Stomach smooth muscle (tissue), 2 donors: ENCODE data around the gene RUNX3.

Experiments
- H3K27ac ChIP-seq: one replicate; pipeline ENCODE4 v1.7.0; 2013; ENCODE audit warnings: mild to moderate bottlenecking, low read length, inconsistent platforms
- H3K27me3 ChIP-seq, 2 donors: one replicate each; pipeline ENCODE4 v1.7.0; 2013; ENCODE audit warnings: low read length in 2 of 2; ENCODE audit not compliant: insufficient read depth in 2 of 2, control insufficient read depth in 1 of 2
- H3K36me3 ChIP-seq, 2 donors: one replicate each; pipeline ENCODE4 v1.7.0; 2013; ENCODE audit warnings: low read length in 2 of 2; ENCODE audit not compliant: control insufficient read depth in 2 of 2, insufficient read depth in 2 of 2
- H3K4me1 ChIP-seq: one replicate; pipeline ENCODE4 v1.7.0; 2013; ENCODE audit warnings: low read length; ENCODE audit not compliant: control insufficient read depth, insufficient read depth
- H3K4me3 ChIP-seq, 2 donors: one replicate each; pipeline ENCODE4 v1.7.0; 2013; ENCODE audit warnings: low read length in 2 of 2
- H3K9ac ChIP-seq, 2 donors: one replicate each; pipeline ENCODE4 v1.7.0; 2013; ENCODE audit warnings: low read length in 2 of 2, mild to moderate bottlenecking in 1 of 2
- H3K9me3 ChIP-seq, 2 donors: one replicate each; pipeline ENCODE4 v1.7.0; 2013; ENCODE audit warnings: low read length in 2 of 2; ENCODE audit not compliant: control insufficient read depth in 2 of 2
- donor health status: healthy.
- donor health status: Pancreatic carcinoma.

Gene RUNX3

DNA sequence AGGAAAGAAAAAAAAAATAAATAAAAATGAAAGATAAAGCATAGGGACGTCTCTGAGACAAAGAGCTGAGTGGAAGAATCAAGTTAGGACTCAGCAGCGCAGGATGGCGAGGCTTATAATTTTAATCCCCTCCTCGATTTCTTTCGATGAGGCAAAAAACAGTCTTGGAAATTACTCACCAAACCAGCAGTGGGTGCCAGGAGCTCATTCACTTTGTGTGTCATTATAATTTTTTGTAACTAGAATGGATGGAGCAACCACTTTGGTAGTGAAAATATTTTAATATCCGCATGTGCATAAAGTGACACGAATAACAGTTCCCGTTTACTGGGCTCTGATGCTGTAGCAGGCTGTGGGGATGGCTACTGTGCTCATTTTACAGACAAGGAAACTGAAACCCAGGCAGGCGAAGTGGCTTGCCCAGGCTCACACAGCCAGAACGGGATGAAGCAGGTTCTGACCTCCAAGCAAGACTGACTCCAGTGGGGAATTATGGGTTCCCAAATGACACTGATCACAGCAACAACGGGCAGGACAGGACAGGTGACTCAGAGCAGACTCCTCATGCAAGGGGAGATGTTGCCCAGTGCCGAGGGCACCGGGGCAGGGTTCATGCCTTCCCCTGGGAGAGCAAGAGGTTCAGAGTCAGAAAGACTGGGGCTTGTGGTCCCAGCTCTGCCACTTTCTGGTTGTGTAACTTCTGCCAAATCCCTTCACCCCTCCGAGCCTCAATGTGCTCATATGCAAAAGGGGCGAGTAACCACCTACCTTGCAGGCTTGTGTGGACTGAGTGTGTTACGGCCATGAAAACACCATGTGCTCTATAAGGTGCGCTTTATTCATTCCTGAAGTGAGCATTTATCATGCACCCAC is 63.6 kb downstream of the RUNX3 start:
- Histone ChIP-seq H3K9me3 (no peaks in the 10 kb centered on the region), H3K4me3 (no peak overlapping the region), H3K9ac (no peak overlapping the region), H3K27ac (no peak overlapping the region), H3K36me3 (no peaks in the 10 kb centered on the region), H3K27me3 (peaks cover 26 to 33% of the 10 kb centered on the region in 2 donors), H3K4me1 (peaks cover 2% of the 10 kb centered on the region)

DNA sequence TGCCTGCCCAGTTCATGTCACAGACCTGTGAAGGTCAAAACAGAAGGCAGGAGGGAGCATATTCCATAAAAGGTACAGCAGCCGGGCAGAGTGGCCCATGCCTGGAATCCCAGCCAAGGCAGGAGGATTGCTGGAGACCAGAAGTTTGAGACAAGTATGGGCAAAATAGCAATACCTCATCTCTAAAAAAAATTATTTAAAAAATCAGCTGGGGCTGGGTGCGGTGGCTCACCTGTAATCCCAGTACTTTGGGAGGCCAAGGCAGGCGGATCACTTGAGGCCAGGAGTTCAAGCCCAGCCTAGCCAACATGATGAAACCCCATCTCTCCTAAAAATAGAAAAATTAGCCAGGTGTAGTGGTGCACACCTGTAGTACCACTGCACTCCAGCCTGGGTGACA is 64.5 kb downstream of the RUNX3 start:
- Histone ChIP-seq H3K9me3 (no peaks in the 10 kb centered on the region), H3K27me3 (peaks cover 32 to 35% of the 10 kb centered on the region in 2 donors), H3K4me3 (no peak overlapping the region)

GRCh38 chr1:24865168-24865567 is 64.9 kb downstream of the RUNX3 start:
- Histone ChIP-seq H3K4me1 (peaks cover 2% of the 10 kb centered on the region), H3K4me3 (no peak overlapping the region), H3K9ac (no peak overlapping the region), H3K27ac (no peak overlapping the region), H3K36me3 (no peaks in the 10 kb centered on the region), H3K9me3 (no peaks in the 10 kb centered on the region), H3K27me3 (peaks cover 33 to 35% of the 10 kb centered on the region in 2 donors)

More for the DNA sequence above, 64.5 kb downstream of the RUNX3 start:
- Histone ChIP-seq H3K9ac (no peak overlapping the region), H3K36me3 (no peaks in the 10 kb centered on the region), H3K4me1 (peaks cover 2% of the 10 kb centered on the region), H3K27ac (no peak overlapping the region)

GRCh38 chr1:24864370-24864777 is 65.7 kb downstream of the RUNX3 start:
- H3K27me3 ChIP-seq = peaks cover 33 to 35% of the 10 kb centered on the region in 2 donors

GRCh38 chr1:24862775-24863483 is 67.1 kb downstream of the RUNX3 start:
- peaks cover 2% of the 10 kb centered on the region for H3K4me1 ChIP-seq
- H3K9me3 ChIP-seq = no peaks in the 10 kb centered on the region
- no peaks in the 10 kb centered on the region for H3K36me3 ChIP-seq
- no peak overlapping the region for H3K9ac ChIP-seq
- no peak overlapping the region for H3K27ac ChIP-seq
- H3K4me3 ChIP-seq = no peak overlapping the region
- H3K27me3 ChIP-seq = peaks cover 27 to 28% of the 10 kb centered on the region in 2 donors

More at GRCh38 chr1:24864370-24864777, 65.7 kb downstream of the RUNX3 start:
- Histone ChIP-seq H3K4me1 (peaks cover 2% of the 10 kb centered on the region), H3K9ac (no peak overlapping the region), H3K27ac (no peak overlapping the region), H3K4me3 (no peak overlapping the region), H3K36me3 (no peaks in the 10 kb centered on the region), H3K9me3 (no peaks in the 10 kb centered on the region)

DNA sequence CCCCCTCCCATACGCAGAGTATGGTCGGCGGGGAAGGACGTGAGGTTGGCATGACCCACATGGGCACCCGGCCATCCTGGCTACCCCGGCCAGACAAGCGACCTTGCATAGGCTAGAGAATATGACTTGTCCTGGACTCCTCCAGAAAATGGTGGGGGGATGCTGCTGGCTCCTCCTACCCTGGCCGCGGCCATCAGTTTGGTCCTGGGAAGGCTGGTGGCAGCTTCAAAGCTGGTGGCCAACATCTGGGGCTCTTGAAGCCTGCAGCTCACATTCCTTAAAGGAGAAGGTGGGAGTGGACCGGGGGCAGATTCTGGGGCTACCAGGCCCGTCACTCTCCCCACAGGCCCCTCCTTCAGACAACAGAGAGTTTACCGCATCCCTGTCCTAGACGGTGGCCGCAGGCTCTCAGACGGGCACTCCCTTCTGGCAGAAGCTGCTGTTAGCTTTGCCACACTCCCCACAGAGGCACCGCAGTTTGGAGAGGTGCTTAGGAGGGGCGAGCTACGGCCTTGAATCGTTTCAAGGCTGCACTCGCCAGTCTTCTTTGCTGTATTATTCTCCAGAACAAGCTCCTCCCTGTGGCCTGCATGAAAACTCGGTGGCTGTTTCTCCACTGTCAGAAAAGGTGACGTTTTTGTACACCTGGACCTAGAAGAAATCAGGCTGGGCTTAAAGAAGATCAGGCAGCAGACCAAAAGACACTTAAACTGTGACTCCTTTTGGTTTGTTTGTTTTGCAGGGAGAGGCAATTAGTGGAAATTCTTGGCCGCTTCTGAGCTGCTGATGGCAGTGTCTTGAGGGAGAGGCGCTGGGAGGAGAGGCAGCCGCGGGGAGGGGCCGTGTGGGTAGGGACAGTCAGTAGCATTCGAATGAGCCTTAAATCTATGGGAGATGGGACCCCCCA is 68.0 kb downstream of the RUNX3 start:
- Histone ChIP-seq H3K9me3 (no peaks in the 10 kb centered on the region), H3K36me3 (no peaks in the 10 kb centered on the region), H3K9ac (no peak overlapping the region), H3K27ac (no peak overlapping the region), H3K4me1 (peaks cover 2% of the 10 kb centered on the region), H3K27me3 (peaks cover 22 to 26% of the 10 kb centered on the region in 2 donors), H3K4me3 (no peak overlapping the region)

- Histone ChIP-seq H3K36me3 (no peaks in the 10 kb centered on the region), H3K27me3 (peaks cover 14 to 18% of the 10 kb centered on the region in 2 donors), H3K4me3 (no peak overlapping the region), H3K27ac (no peak overlapping the region), H3K9me3 (no peaks in the 10 kb centered on the region), H3K4me1 (peaks cover 2% of the 10 kb centered on the region), H3K9ac (no peak overlapping the region)
Measured at GRCh38 chr1:24860841-24861240, 69.2 kb downstream of the RUNX3 start.

DNA sequence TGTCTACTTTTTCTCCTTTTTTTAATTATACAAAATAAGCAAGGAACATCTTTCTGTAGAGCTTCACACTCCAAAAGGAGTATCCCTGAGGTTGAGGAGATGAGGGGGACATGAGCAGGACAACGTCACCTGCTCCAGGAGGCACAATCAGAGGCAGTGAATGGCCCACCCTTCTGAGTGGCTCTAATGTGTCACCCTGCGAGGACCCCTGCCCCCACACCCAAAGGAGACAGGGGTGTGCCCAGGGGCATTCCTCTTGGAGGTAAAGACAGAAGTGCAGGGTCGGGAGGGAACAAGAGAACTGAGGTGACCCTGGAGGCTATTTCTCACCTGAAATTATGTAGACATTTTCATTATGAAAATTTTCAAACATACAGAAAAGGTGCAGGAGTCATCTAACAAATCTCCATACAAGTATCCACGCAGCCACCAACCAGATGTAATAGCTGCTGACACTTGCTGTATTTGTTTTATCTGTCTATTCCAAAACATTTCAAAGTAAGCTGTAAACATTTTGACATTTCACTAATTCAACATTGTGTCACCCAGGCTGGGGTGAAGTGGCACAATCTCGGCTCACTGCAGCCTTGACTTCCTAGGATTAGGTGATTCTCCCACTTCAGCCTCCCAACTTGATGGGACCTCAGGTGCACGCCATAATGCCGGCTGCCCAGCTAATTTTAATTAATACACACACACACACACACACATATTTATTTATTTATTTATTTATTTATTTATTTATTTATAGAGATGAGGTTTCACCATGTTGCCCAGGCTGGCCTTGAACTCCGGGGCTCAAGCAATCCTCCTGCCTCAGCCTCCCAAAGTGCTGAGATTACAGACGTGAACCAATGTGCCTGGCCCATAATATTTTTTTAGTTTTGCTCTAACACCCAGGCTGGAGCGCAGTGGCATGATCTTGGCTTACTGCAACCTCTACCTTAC is 70.7 kb downstream of the RUNX3 start:
- Histone ChIP-seq H3K27me3 (peaks cover 13 to 18% of the 10 kb centered on the region in 2 donors), H3K27ac (no peak overlapping the region), H3K9ac (no peak overlapping the region), H3K36me3 (no peaks in the 10 kb centered on the region), H3K4me3 (no peak overlapping the region), H3K4me1 (peaks cover 2% of the 10 kb centered on the region), H3K9me3 (no peaks in the 10 kb centered on the region)

DNA sequence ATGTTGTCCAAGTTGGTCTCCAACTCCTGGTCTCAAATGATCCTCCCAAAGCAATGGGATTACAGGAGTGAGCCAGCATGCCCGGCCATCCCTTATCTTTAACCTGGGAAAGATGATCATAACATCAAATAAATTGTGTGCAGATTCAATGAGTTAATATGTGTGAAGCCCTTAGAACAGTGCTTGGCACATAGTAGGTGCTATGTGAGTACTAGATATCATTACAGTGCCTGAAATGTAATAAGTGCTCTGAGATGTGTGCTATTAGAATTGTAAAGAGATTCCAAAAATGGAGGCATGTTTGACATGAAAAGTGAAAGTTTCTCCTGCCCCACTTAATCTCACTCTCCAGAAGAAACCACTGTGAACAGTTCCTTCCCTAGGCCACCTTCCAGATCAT is 71.8 kb downstream of the RUNX3 start:
- no peak overlapping the region for H3K27ac ChIP-seq
- H3K36me3 ChIP-seq = no peaks in the 10 kb centered on the region
- H3K9me3 ChIP-seq = no peaks in the 10 kb centered on the region
- H3K27me3 ChIP-seq = peaks cover 13 to 18% of the 10 kb centered on the region in 2 donors
- peaks cover 2% of the 10 kb centered on the region for H3K4me1 ChIP-seq
- H3K4me3 ChIP-seq = no peak overlapping the region
- H3K9ac ChIP-seq = no peak overlapping the region
